ENCODE results near the gene KLHDC9.
"Not testable (repeated sequence)": the region's sequence is repeated elsewhere in the genome, so short reads cannot be mapped to it uniquely, and the experiment has no call there.

GRCh38 chr1:161065681-161066080 lies 32.5 kb upstream of the KLHDC9 start:
- not testable (repeated sequence) for TF ChIP-seq CTCF, EP300, POLR2A (IDR thresholded peaks at IDR 0.05)

Measured in ovary (tissue), 3 donors.